NCI-H187 (cell line): ENCODE data around the gene OR6P1.

Experiments used
- DNase-seq, 2 experiments: peaks; one replicate each; lab custom pipeline; 2025; lab: John Stamatoyannopoulos, UW

OR6P1 gene

GRCh38 chr1:158570480-158570879 is at the start of gene OR6P1:
TSS of gene OR6P1 (minus strand) at chr1:158570580. CDS start at chr1:158563604, 6,976 bp downstream.
- DNase-seq, result no peak

- DNase-seq, result no peak
Measured at GRCh38 chr1:158613764-158614163, 43.4 kb upstream of the OR6P1 start.

- DNase-seq, result no peak
Measured at GRCh38 chr1:158611916-158612315, 41.5 kb upstream of the OR6P1 start.

- no peak for DNase-seq
Measured at GRCh38 chr1:158607296-158607695, 36.9 kb upstream of the OR6P1 start.

- no peak for DNase-seq
Measured at GRCh38 chr1:158604968-158605367, 34.6 kb upstream of the OR6P1 start, which contains the start of gene OR10Z1. TSS of gene OR10Z1 (plus strand) at chr1:158605268. CDS start at chr1:158606439, 1,171 bp downstream.

- DNase-seq, result no peak
Measured at GRCh38 chr1:158600735-158601134, 30.4 kb upstream of the OR6P1 start.

GRCh38 chr1:158586942-158587341 is 16.6 kb upstream of the OR6P1 start:
- DNase-seq, result no peak

- DNase-seq, result no peak
Measured at GRCh38 chr1:158583962-158584361, 13.6 kb upstream of the OR6P1 start.

GRCh38 chr1:158579733-158580132 is 9.4 kb upstream of the OR6P1 start, which contains the start of gene OR10X1:
TSS of gene OR10X1 (minus strand) at chr1:158579899. CDS start at chr1:158579899, 0 bp downstream.
- DNase-seq, result no peak

GRCh38 chr1:158577561-158577960 is 7.2 kb upstream of the OR6P1 start:
- DNase-seq, result no peak

- DNase-seq, result no peak
Measured at GRCh38 chr1:158572226-158572625, 1.8 kb upstream of the OR6P1 start.

GRCh38 chr1:158564608-158565007 is 5.8 kb downstream of the OR6P1 start:
- no peak for DNase-seq

GRCh38 chr1:158563853-158564252 is 6.5 kb downstream of the OR6P1 start:
- DNase-seq, result no peak

- DNase-seq, result no peak
Measured at GRCh38 chr1:158559696-158560095, 10.7 kb downstream of the OR6P1 start.

GRCh38 chr1:158554352-158554751 is 16.0 kb downstream of the OR6P1 start, which contains the start of gene OR6Y1:
TSS of gene OR6Y1 (minus strand) at chr1:158554405. CDS start at chr1:158548105, 6,300 bp downstream.
- no peak for DNase-seq

- no peak for DNase-seq
Measured at GRCh38 chr1:158552296-158552695, 18.1 kb downstream of the OR6P1 start.

GRCh38 chr1:158547533-158547932 is 22.8 kb downstream of the OR6P1 start:
- no peak for DNase-seq

- DNase-seq, result no peak
Measured at GRCh38 chr1:158537609-158538008, 32.8 kb downstream of the OR6P1 start.

GRCh38 chr1:158534496-158534895 is 35.9 kb downstream of the OR6P1 start:
- DNase-seq, result no peak

- DNase-seq, result no peak
Measured at GRCh38 chr1:158527190-158527815, 43.1 kb downstream of the OR6P1 start.

- DNase-seq, result no peak
Measured at GRCh38 chr1:158521666-158522058, 48.7 kb downstream of the OR6P1 start.

- DNase-seq, result no peak
Measured at GRCh38 chr1:158520955-158521665, 49.3 kb downstream of the OR6P1 start.

GRCh38 chr1:158520021-158520420 is 50.4 kb downstream of the OR6P1 start:
- DNase-seq, result no peak
